Measurements from ENCODE around the gene C14orf119.
A peak's percentile ranks its signal among the peaks of the same experiment; 100 is the strongest.

- TF ChIP-seq CTCF (IDR thresholded peaks at IDR 0.05) (no peak), POLR2A (IDR thresholded peaks at IDR 0.05) (peak; percentile 60)
Measured at GRCh38 chr14:23095196-23096108, at the start of gene C14orf119.
